GM18508 (cell line): ENCODE measurements around the gene SPAG17.

ENCODE experiments used
- ATAC-seq: cut with Tn5 transposase; IDR thresholded peaks from one replicate; pipeline ENCODE4 v1.9.1; 2021; ENCODE audit warnings: moderate number of reproducible peaks; ENCODE audit not compliant: insufficient read depth, unreplicated experiment

Gene SPAG17

DNA sequence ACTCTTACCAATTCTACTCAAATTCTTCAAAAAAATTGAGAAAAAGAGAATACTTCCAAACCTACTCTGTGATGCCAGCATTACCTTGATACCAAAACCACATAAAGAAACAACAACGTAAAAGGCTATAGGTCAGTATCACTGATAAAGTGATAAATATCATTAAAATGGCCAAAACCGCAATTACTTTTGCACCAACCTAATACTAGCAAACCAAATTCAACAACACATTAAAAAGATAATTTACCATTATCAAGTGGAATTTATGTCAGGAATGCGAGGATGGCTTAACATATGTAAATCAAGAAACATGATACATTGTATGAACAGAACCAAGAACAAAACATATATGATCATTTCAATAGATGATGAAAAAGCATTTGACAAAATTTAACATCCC, 7.0 kb downstream of the SPAG17 start:
- no peak for ATAC-seq

DNA sequence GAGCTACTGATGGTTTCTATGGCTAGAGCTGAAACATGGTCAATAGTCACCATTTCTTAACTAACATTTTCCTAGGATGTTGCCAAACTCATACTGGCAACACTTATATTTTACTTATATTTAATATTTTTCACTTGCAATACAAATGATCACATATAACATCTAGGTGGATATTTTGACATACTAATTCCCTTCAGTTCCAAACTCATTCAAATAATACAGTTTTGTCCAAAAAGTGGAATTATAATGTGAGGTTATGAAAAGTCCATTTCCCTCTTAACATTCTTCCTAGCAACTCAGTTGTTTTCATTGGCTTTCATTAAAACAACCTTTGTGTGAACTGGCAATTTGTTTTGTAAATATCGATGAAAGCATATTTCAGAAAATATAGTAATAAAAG, 16.0 kb downstream of the SPAG17 start:
- no peak for ATAC-seq

DNA sequence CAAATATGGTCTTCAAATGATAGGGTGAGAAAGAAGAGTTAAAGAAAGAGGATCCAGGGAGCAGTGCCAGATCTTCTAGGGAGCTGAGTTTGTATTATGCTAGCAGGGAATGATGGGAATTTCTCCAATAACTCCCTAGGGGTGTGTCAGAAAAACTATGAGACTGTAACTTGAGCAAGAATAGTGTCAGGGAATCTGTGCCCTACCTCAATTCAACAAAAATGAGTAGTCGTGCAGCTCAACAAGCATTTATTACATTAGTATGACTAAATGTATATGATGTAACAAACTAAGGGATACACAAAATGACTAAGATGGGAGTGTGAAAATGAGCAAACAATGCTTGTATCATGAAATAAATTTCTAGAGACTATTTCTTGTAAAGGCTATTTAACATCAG, 24.2 kb downstream of the SPAG17 start:
- ATAC-seq = no peak

DNA sequence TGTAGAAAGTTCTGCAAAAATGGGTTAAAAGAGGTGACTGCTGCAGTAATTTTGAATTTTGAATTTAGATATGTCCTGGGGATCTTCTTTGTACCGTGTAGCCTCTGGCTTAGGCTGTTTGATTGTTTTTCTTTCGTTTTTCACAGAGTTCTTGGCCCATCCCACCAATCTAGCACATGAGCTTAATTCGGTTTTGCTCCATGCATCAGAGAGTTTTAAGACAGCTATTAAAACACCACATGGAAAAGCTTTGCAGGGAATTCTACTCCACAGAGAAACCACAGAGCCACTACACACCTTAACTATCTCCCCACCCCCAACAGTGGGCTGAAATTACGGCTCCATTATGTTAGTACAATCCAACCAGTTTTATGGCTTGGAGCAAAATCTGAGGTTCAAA, 25.5 kb downstream of the SPAG17 start:
- no peak for ATAC-seq

DNA sequence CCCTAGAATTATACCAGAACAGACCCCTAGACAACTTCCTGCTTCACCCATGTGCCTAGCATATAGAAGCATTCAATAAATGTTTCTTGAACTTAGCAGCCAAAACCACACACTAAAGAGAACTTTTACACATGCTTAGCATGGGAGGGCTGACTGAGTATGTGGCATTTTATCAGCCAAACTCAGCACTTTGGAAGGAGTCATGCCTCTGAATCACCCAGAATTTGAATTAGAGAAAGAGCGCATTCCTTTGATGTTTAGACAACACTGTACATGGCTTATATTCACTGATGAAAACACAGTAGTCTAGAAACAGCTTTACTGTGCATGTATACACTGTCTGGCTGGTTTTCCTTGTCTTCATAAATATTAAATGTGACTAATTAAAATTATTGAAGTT, 26.1 kb downstream of the SPAG17 start:
- ATAC-seq = no peak

DNA sequence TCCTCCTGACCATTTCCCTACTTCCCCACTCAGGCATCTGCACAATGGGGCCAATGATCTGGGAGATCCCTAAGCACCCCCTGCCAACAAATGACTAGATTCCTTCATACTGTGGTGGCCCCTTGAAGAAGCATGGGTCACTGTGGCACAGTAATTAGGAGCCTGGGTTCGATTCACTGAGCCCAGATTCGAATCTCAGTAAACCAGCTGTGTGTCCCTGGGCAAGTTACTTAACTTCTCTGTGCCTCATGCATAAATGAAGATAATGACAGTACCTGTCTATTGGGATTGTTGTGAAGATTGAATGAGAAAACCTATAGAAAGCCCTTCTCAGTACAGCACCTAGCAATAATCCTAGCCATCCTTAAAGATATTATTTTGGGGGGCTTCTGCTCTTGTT, 27.5 kb downstream of the SPAG17 start:
- ATAC-seq = no peak

DNA sequence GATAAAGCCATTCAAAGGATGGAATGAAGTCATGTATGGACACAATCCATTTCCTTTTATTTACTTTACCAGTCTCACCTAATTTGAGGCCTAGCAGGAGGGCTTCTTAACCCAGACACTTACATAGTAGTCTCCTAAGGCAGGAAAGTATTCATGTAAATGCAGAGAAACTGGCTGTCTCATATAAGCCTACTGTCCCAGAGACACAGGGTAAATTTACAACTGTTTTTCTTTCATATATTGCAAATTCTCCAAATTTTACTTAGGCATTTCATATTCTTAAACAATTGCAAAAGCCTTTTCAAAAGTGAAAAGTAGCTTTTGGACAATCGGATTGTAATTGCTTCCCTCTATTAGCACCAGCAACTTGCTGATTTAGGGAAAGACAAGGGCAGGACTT, 29.9 kb downstream of the SPAG17 start:
- no peak for ATAC-seq

DNA sequence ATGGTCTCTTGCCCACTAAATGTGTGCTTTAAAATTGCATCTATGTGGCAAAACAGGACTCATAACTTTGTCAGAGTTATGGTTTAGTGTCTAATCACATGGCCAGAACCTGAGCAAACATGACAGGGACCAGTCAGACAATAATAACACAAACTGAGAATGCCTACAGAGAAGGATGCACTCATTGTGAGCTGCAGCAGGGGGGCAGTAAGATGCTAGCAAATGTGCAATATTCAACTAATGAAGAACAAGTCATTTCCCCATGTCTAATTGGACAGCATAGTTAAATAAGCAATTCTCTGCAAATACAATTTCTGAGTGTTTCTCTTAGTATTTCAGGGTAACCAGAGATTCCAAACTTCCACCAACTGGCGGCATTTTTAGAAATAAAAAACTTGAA, 30.8 kb downstream of the SPAG17 start:
- no peak for ATAC-seq

DNA sequence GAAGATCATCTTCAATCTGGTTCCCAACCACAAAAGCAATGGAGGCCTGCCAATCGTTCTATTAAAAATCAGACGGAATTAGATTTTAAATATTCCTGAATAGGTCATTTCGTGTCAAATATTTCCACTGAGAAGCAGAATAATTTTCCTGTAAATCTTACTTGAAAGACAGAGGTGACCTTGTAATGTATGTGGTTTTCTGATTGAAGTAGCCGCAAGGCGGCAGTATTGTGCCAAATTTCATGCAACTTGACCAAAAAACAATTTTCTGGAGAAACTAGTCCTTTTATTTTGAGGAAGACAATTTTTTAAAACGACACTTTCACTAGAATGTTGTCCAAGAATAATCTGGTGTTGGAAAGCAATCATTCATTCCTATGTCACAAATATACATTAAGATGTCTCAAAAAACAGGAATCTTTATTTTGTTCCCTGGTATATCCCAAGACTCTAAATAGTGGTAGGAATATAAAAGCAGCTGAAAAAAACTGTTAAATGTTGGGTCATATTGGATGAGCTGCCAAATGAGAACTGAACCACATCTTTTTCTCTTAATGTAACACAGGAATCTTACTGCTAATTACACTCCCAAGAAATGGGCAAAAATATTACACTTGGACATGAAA, 33.6 kb downstream of the SPAG17 start:
- no peak for ATAC-seq

DNA sequence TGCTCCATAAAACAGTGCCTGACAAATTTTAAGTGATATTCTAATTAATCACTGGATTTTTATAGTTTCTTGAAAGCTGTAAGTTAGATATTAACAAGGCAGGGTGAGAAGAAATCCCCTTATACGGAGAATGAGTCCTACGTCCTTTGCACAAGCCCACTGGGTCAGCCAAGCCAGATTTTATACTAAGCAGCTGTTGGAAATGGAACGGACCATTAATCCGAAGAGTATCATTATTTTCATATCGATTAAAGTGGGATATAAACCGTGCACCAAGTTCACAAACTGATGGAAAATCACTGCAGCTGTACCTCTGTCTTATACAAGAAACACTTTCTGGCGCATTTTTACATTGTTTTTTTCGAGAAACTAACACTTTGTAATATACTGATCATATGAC, 35.2 kb downstream of the SPAG17 start:
- ATAC-seq = no peak

DNA sequence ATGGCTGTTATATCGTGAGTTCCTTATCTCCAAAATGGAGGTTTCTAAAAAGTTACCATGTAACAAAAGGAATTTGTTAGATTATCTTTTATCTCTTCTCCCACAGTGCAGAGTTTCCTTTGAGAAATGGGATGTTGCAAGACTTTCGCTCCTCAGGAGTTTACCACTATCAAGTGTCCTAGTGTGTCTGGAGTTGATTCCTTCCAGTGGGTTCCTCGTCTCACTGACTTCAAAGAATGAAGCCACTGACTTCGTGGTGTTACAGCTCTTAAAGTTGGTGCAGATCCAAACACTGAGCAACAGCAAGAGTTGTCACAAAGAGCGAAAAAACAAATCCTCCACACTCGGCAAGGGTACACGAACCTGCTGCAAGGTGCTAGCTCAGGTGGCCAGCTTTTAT, 37.0 kb downstream of the SPAG17 start:
- ATAC-seq = no peak

DNA sequence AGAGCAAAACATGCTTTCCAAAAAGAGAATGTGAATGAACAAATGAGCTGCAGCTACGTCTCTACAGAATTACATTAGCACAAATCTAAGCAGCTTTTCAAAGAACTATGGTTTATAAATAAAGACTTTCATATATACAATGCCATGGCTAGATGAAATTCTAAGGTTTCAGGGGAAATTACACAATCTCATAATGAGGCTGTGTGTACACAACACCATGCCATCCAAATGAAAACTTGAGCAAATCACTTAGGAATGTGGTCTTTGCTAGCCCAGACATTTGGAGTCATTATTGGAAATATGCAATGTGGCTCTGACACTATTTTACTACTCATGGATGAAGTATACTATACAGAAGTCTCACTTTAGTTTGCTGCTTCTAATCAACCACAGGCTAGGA, 37.5 kb downstream of the SPAG17 start:
- ATAC-seq = no peak

DNA sequence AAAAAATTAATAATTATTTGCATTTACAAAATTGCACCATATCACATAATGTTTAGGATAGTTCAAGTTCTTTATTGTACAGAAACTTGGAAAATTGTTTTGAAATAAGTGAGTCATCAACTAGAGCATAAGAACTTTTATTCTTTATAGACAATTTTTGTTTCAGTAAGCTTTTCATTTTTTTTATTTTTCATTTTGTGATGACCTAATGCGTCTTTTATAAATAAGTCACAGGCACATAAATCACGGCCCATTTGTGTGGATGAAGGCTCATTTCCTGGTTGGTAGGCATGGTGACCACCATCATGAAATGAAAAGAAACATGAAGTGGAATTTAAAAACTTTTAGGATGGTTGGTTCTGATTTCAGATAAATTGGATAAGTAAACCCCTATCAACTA, 39.3 kb downstream of the SPAG17 start:
- ATAC-seq = no peak

DNA sequence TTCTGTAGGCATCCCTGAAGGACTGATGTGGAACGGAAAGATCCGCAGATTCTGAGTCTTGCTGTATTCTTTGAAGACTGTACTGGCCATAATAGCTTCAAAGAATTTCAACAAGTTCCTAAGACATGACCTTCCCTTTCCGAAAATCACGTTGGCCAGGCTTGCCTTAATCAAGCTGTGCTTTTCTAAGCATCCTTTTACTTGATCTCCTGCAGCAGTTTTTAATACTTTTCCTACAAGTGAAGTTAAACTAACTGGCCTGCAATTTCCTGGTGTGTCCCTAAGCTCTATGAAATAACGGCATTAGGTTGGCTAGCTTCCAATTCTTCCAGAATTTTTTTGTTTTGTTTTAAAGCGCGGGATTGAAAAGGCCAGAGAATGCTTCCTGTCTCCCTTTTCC, 40.3 kb downstream of the SPAG17 start:
- no peak for ATAC-seq

DNA sequence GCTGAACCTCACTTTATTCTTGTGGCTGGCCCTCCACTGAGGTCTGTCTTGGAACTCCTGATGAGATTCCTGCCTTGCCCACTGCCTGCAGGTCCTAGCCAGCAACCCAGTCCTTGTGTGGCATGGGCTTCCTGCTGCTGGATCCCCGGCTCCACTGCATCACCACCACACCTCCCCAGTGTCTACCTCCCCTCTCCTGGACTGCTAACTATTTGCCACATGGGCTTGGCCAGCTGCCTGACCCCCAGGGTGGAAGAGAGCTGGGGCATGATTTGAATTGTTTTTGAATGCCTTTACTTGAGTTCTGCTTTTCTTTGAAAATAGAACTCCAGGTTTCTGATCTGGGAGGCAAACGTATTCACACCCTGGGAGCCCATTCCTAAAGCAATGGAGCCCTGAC, 41.2 kb downstream of the SPAG17 start:
- ATAC-seq = no peak

DNA sequence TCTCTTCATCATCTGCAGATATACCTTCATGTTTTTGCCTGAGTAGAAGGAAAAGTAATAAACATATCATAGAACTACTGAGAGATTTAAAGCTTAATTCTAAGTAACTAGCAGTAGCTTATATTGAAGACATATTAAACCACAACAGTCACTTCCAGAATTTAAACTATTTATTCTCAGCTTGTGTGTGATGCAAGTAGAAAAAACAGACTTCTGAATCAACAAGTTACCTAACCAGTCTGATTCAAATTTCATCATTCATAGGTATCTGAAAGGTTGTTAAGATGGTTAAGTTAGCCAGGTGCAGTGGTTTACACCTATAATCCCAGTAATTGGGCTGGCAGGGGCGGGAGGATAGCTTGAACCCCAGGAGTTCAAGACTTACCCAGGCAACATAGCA, 41.9 kb downstream of the SPAG17 start:
- ATAC-seq = no peak

DNA sequence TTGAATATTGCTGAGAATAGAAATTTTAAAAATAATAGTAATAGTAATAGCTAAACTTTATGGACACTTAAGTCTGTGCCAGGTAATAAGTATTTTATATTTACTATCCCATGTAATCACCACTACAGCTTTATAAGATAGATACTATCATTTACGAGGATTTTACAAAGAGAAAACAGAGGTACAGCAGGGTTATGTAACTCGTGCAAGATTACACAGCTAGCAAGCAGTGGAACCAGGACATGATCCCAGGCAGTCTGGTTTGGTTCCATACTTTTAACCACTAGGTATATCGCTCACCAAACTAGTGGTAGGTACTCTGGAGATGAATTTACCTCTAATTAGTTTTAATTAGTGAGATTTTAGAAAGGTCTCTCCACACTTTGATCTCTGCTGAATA, 42.5 kb downstream of the SPAG17 start:
- ATAC-seq = no peak

DNA sequence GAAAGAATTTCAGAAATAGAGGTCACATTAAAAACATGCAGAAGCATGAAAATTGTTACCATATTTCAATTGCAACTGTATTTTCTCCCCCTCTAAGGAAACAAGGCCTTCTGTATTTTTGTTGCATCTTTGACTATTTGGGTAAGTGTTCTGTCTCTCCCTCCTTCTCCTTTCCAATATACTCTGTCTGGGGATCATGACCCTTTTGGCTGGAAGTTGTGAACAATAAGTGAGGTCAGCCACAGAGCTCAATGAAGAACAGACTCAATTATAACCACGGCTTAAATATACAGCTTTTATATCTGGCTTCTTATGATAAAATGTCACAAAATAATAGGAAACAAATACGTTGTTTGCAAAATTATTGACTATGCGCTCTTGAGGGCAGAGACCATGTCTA, 47.1 kb downstream of the SPAG17 start:
- no peak for ATAC-seq

DNA sequence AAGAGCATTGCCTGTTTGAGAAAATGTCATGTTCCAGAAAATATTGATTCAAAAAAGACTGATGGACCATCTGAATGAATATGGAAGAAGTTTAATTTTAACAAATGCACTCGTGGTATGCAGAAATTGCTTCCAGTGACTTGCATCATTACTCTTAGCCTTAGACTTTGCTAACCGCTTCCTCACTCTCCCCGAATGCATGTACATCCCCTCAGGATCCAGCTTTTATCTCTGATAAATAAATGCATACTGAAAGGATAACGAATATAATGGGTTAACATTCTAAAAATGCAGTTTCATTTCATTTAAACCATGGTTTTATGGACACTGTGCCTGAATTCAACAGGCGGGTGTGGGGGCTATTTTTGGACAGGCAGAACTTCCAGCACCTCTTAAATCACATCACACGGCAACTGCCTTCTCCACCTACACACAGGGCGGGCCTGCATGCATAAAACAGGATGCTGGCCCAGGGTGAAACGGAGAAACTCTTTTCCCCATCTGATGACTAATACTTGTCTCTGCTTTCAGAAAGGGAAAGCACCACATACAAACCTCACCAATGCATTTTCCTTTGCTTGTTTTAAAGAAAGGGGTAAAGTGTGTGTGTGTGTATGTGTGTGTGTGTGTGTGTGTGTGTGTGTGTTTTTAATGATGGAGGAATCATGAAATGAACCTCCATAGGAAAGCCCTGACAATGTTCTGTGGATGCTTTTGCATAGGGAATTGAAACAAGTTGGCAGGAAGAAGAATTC, 48.7 kb downstream of the SPAG17 start:
- peak; percentile 100 for ATAC-seq

DNA sequence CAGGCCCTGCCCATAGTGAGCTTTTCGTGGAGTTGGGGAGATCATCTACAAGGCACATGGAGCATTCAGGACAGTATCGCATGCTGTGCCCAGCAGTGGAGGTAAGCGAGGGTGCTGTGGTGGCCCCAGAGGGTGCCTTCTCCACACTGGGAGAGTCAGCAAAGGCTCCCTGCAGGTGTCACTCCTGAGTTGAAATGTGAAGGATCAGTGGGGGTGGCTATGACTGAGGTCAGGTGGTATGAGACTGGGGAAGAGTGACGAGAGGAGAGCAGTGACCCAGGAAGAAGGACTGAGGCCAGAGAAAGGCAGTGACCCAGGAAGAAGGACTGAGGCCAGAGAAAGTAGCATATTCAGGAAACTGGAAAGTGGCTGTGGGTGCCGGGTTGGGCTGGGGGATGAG, 53.0 kb downstream of the SPAG17 start:
- ATAC-seq = no peak

DNA sequence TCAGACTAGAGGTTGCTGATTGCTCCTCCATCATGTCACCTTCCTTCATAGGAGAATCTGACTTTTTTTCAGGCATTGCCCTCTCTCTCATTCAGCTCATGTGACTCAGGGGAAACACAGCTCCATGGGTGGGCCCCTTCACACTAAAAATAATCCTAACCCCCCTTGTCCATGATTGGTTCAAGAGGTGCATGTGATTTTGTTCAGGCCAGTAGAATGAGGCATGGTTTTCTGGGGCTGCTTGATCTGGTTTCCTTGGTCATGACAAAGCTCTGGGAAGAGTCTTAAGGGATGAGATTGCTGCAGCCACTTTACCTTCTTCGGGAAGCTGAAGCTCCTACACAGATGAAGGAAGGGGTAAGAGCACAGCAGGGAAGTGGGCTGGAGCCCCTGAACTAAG, 56.3 kb downstream of the SPAG17 start:
- ATAC-seq = no peak

DNA sequence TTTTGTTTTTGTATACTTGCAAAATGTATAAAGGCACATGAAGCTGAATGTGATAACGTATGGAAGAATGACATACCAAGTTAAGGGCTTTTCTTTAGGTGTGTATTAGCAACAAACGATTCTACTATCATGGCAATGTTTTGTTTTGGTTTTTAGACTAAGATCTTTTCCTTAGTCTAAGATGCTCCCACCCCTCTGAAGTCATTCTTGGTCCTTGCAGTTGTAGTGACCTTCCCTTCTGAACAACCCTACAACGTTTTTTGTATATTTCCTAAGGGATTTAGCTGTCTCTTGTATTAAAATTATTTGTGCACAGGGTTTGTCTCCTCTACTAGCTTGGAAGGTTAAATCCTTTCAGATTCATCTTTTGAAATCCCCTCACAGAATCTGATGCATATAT, 61.0 kb downstream of the SPAG17 start:
- no peak for ATAC-seq
